Frontal cortex (tissue), 4 donors: ENCODE results near the gene FBXL16. TPM values are rescaled to one million over a fixed set of nuclear protein-coding genes. Genes with fewer than 3 reads are reported as not detected.
A peak's percentile ranks its signal among the peaks of the same experiment; 100 is the strongest.

ENCODE experiments used
- DNase-seq, 2 donors: peaks; one replicate each; pipeline ENCODE4 v3.0.0; 2012; ENCODE audit warnings: low spot score in 2 of 2
- FAIRE-seq: peaks from 2 replicates; lab custom pipeline; 2012; peaks lifted over from hg19 to GRCh38; lab: Jason Lieb, UNC
- total RNA-seq: library from RNA; depleted of rRNA; stranded (reverse); fragments of >200 nt; gene quantifications from one replicate; pipeline ENCODE4 v1.2.3, GENCODE V29; 2014
- donor health status: control.
- donor health status: control.
- donor health status: control.

The FBXL16 gene
- total RNA-seq, 1 donor from 2014 or later = 4.5 TPM

DNA sequence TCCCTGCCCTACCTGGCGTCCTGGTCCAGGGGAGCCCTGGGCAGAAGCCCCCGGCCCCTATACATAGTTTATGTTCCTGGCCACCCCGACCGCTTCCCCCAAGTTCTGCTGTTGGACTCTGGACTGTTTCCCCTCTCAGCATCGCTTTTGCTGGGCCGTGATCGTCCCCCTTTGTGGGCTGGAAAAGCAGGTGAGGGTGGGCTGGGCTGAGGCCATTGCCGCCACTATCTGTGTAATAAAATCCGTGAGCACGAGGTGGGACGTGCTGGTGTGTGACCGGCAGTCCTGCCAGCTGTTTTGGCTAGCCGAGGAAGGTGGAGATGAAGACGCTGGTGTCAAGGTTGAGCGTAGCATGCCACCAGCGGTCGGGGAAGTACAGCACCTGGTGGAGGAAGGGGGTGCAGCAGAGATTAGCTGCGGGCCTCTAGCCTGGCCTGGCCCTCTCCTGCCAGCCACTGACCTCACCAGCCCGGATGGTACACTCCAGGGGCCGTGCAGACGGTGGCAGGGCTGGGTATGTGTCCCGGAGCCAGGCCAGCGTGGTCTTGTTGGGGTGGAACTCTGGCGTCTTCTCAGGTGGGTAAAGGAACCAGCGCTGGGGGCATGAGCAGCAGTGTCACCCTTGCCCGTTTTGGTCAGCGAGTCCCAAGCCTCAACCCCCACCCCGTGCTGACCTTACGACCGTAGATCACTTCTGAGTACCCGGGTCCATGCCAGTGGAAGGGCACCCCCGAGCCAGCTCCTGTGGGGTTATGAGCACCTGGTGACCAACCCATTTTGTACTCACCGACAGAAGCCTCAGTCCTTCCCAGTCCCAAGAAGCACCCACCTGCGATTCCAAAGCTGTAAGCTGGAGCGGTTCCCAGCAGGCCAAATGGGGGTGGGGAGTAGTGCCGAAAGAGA lies 22.9 kb downstream of the FBXL16 start:
- no peak for DNase-seq
- no peak for FAIRE-seq

DNA sequence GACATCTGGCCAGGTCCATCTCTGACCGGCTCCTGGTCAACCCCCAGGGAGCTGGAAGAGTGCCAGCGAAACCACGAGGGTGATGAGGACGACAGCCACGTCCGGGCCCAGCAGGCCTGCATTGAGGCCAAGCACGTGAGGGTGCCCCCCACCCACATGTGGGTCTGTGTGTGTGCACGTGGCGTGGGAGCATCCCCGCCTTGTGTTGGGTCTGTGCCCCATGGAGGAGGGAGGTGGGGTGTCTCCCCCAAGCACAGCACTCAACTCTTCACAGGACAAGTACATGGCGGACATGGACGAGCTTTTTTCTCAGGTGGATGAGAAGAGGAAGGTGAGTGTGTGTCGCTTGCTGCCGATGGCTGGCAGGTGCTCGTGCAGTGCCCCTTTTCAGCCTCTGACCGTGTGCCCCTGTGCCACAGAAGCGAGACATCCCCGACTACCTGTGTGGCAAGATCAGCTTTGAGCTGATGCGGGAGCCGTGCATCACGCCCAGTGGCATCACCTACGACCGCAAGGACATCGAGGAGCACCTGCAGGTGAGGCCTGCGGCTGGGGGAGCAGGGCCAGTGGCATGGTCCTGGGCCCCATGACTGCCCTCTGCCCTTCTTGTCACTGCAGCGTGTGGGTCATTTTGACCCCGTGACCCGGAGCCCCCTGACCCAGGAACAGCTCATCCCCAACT lies 23.7 kb downstream of the FBXL16 start:
- no peak for FAIRE-seq
- DNase-seq = no peak

DNA sequence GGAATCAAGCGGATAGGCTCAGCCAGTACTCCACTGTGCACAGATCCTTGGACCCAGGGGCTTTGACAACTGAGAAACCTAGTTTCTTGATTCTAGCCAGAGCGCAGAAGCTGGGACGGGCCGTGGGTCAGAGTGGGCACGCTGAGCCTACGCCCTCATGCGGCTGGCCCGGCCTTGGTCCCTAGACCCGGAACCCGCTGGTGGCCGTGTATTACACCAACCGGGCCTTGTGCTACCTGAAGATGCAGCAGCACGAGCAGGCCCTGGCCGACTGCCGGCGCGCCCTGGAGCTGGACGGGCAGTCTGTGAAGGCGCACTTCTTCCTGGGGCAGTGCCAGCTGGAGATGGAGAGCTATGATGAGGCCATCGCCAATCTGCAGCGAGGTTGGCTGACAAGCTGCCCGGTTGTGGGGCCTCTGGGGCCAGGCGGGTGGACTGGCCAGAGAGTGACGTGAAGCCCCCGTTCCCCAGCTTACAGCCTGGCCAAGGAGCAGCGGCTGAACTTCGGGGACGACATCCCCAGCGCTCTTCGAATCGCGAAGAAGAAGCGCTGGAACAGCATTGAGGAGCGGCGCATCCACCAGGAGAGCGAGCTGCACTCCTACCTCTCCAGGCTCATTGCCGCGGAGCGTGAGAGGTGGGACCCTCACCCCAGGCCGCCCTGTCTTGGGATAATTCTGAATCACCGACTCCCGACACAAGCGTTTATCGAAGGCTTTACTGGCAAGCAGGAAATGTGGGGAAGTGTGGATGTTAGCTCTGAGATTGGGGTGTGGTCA lies 24.4 kb downstream of the FBXL16 start:
- FAIRE-seq (no peak), DNase-seq (no peak)

GRCh38 chr16:680625-680945 lies 25.0 kb downstream of the FBXL16 start:
- DNase-seq = no peak
- no peak for FAIRE-seq

DNA sequence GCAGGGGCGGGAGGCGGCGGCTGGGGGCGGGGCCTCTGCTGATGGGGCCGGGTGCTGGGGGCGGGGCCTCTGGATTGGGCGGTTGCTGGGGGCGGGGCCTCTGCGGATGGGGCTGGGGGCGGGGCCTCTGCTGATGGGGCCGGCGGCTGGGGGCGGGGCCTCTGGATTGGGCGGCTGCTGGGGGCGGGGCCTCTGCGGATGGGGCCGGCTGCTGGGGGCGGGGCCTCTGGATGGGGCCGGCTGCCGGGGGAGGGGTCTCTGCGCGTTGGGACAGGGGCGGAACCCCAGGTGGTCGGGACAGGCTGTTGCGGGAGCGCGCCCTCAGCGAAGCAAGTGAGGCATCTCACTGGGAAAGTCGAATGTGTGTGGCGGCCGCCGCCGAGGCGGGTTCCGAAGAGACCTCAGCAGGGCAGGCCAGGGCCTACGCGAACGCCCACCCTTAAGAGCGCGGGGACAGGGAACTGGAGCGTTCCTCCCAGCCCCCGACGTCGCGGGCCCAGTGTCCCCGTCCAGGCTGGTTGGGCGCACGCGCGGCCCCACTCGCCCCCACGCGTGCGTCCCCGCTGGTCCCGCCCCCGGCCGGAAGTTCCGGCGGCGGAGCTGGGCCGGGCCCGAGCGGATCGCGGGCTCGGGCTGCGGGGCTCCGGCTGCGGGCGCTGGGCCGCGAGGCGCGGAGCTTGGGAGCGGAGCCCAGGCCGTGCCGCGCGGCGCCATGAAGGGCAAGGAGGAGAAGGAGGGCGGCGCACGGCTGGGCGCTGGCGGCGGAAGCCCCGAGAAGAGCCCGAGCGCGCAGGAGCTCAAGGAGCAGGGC lies 25.6 kb downstream of the FBXL16 start, which contains the start of gene STUB1:
TSS of gene STUB1 (plus strand) at position 597 of the 811 bp plus-strand sequence. CDS start at position 713, 116 bp downstream.
- peak; percentile 88 to 93 for DNase-seq
- FAIRE-seq = no peak

DNA sequence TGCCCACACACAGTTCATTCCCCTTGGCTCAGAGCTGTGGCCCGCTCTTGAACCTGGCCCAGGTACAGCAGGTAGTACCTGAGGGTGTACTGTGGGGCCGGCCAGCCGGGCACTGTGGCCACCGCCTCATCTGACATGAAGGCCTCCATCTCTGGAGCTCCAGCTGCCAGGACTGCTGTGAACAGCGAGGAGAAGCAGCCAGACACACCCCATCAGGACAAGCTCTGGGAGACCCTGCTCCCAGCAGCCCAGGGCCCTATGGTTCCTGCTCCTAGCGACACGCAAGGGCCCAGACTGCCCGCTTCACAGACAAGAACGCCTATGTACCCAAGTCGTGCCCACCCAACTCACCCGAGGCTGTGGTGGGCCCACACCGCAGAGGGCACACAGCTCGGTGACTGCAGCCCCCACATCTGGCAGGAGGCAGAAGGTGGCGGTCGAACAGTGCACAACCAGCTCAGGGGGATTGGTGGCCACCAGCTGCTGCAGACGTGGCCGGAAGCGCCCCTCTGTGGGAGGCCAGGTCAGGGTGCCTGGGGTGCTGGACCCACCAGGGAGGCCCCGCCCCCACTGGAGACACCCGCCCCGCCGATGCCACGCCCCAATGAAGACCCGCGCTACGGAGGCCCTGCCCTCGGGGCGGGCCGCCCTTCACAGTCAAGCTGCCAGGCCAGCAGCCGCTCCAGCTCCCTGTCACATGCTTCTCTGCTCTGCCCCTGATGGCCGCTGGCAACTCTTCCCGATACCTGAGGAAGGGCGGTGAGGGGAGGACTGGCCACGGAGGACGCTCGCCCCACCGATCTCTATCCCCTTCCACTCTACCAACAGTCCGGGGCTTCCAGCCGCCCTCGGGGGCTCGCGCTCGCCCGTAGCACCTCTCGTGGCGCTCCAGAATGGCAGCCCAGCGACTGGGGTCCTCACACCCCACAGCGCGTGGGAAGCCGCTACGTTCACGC lies 26.5 kb downstream of the FBXL16 start:
- FAIRE-seq (no peak), DNase-seq (peak; percentile 52 to 62)

DNA sequence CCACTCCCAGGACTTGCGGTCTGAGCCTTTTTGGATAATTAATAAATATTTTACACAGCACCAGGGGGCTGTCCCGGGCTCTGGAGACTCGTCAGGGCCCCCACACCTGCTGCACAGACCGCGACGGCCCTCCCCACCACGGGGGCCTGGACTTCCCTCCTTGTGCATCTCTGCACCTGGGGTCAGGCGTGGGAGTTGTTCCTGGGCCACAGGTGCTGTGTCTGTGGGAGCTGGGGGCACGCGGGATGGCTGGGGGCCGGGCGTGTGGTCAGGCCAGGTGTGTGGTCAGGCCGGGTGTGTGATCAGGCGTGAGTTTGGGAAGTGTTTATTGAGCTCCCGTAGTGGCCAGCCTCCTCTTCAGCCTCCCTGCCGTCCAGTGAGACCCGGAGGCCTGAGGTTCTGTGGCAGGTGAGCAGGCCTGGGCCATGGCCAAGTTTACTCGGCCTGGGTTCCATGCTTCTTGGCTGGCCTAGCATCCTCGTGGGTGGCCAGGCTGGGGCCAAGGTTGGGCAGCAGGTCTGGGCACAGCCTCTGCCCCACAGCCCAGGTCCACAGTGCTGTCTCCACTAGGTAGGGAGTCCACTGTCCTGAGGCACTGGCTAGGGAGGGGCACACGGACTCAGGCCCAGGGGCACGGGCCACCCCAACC lies 27.3 kb downstream of the FBXL16 start:
- DNase-seq = no peak
- FAIRE-seq = no peak

GRCh38 chr16:677316-678190 lies 28.0 kb downstream of the FBXL16 start:
- no peak for DNase-seq
- FAIRE-seq = no peak

DNA sequence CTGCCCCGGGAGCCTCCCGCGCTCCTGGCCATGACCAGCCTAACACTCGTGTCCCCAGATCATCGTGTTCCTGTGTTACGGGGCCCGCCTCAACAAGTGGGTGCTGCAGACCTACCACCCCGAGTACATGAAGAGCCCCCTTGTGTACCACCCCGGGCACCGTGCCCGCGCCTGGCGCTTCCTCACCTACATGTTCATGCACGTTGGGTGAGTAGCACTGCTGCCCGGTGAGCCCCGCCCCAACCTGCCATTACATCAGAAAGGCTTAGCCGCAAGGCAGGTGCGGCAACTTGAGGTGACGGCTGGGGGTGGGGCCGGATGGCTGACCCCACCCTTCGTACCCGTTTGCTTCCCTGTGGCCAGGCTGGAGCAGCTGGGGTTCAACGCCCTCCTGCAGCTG lies 28.7 kb downstream of the FBXL16 start:
- DNase-seq (no peak), FAIRE-seq (no peak)

DNA sequence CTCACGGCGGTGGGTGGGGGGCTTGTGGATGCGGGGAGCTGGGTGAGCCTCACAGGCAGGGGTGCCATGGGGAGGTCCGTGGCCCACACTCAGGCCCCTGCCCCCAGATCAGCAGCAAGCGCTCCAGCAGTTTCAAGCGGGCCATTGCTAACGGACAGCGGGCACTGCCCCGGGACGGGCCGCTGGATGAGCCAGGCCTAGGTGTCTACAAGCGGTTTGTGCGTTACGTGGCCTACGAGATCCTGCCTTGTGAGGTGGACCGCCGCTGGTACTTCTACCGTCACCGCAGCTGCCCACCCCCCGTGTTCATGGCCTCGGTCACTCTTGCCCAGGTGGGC lies 29.1 kb downstream of the FBXL16 start:
- DNase-seq (no peak), FAIRE-seq (no peak)

DNA sequence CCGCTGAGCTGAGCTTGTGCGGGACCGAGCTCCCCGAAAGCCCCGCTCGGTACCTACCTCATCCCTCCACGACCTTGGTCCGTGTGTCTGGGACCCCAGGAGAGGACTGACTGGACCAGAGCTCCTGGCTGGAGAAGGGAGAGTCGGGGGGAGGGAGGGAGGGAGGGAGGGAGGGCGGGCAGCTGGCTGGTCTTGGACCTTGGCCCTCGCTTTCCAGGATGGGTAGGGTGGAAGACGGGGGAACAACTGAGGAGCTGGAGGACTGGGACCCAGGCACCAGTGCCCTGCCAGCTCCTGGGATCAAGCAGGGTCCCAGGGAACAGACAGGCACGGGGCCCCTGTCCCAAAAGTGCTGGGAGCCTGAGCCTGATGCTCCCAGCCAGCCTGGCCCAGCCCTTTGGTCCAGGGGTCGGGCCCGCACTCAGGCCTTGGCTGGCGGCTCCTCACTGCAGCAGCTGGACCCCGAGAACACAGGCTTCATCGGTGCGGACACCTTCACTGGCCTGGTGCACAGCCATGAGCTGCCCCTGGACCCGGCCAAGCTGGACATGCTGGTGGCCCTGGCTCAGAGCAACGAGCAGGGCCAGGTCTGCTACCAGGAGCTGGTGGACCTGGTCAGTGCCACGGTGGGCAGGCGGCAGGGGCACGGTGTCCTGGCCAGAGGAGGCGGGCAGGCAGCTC lies 29.6 kb downstream of the FBXL16 start:
- FAIRE-seq = no peak

DNA sequence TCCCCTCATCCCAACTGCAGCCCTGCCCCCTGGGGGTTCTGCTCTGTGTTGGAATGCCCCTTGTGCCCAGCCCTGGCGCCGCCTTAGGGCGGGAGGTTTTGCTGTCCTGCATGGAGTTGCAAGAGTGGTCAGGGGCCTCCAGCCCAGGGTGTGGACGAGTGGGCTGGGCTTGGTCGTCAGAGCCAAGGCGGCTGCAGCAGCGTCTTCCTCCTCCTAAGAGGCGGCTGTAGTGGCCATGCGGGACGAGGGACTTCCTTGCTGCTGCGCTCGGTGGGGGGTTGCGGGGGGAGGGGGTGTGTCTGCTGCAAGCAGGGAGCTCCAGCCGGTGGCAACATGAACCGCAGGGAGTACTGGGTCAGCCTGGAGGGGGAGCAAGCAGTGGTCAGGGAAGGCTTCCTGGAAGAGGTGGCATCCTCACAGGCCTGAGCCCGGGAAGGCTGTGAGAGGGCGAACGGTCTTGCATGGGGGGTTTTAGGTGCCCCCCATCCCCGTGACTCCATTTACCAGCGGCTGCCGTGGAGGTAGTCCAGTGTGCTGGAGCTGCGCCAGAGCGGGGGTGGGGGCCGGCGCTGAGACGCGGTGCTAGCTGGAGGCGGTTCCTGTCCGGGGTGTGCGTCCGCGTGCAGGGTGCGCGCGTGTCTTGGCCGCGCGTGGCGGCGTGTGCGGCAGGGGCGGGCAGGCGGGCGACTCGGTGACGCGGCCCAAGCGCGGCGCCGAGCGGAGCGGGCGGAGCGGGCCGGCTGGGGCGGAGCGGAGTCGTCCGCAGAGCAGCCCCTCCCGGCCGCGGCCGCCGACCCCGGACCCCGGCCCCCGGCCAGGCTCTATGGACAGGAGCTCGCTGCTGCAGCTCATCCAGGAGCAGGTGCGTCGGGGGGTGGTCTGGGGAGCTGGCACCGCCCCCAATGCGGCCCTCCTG lies 30.4 kb downstream of the FBXL16 start, which contains the start of gene RHBDL1:
TSS of gene RHBDL1 (plus strand) at position 704 of the 916 bp plus-strand sequence. CDS start at position 824, 120 bp downstream.
- DNase-seq = peak; percentile 76 to 84
- no peak for FAIRE-seq

More for the DNA sequence above, 29.6 kb downstream of the FBXL16 start:
- peak in 1 of 2 donors; percentile 38 for DNase-seq

GRCh38 chr16:674214-674881 lies 31.3 kb downstream of the FBXL16 start:
- FAIRE-seq (no peak), DNase-seq (no peak)

DNA sequence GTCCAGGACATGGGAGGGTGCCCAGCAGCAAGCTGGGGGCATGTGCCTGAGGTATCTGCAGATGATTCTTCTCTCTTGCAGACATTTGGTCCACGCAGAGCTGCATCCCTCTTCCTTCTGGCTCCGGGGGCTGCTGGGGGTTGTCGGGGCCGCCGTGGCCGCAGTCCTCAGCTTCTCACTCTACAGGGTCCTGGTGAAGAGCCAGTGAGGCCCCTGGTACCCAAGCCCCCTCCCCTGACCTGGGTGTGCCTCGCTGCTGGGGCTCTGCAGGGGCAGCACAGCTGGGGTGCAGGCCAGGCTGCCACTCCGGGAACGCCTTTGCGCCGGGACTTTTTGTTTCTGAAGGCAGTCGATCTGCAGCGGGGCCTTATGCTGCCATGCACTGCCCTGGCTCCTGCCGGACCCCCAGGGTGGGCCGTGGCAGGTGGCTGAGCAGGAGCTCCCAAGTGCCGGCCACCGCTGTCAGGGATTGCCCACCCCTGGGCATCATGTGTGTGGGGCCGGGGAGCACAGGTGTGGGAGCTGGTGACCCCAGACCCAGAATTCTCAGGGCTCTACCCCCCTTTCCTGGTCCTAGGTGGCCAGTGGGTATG lies 32.1 kb downstream of the FBXL16 start:
- no peak for FAIRE-seq
- DNase-seq = no peak

- no peak for FAIRE-seq
- no peak for DNase-seq
These were observed 32.8 kb downstream of the FBXL16 start for GRCh38 chr16:672851-673250.
